ENCODE data around the gene PBX1.

PBX1 gene

GRCh38 chr1:164622068-164622845, 63.3 kb downstream of the PBX1 start:
- no peak for DNase-seq

- no peak for DNase-seq
Observed at GRCh38 chr1:164623805-164624204, 64.8 kb downstream of the PBX1 start.

GRCh38 chr1:164624400-164624799, 65.4 kb downstream of the PBX1 start:
- DNase-seq: no peak

- no peak for DNase-seq
Observed at GRCh38 chr1:164625004-164625617, 66.1 kb downstream of the PBX1 start.

- no peak for DNase-seq
Observed at GRCh38 chr1:164628772-164629171, 69.8 kb downstream of the PBX1 start.

- no peak for DNase-seq
Observed at GRCh38 chr1:164629971-164630370, 71.0 kb downstream of the PBX1 start.

GRCh38 chr1:164630626-164631396, 71.8 kb downstream of the PBX1 start:
- no peak for DNase-seq

- no peak for DNase-seq
Observed at GRCh38 chr1:164631751-164632150, 72.8 kb downstream of the PBX1 start.

GRCh38 chr1:164633997-164634396, 75.0 kb downstream of the PBX1 start:
- no peak for DNase-seq

GRCh38 chr1:164635059-164635802, 76.2 kb downstream of the PBX1 start:
- no peak for DNase-seq

GRCh38 chr1:164635803-164636731, 77.1 kb downstream of the PBX1 start:
- no peak for DNase-seq

GRCh38 chr1:164636757-164637156, 77.8 kb downstream of the PBX1 start:
- DNase-seq: no peak

- no peak for DNase-seq
Observed at GRCh38 chr1:164637461-164638375, 78.7 kb downstream of the PBX1 start.

GRCh38 chr1:164638492-164639202, 79.7 kb downstream of the PBX1 start:
- no peak for DNase-seq

- no peak for DNase-seq
Observed at GRCh38 chr1:164640686-164641352, 81.8 kb downstream of the PBX1 start.

GRCh38 chr1:164641353-164641730, 82.4 kb downstream of the PBX1 start:
- DNase-seq: no peak

- no peak for DNase-seq
Observed at GRCh38 chr1:164643018-164643417, 84.0 kb downstream of the PBX1 start.

- no peak for DNase-seq
Observed at GRCh38 chr1:164644268-164644667, 85.3 kb downstream of the PBX1 start.

- DNase-seq: no peak
Observed at GRCh38 chr1:164644774-164645644, 86.0 kb downstream of the PBX1 start.

Data from activated CD8-positive, alpha-beta memory T cell treated with anti-CD3 and anti-CD28 coated beads, Interleukin-2, amount 50 U/mL, for 4 hours (primary cell).